ENCODE measurements around the gene MYL10. TPM values are rescaled to one million over a fixed set of nuclear protein-coding genes. Genes with fewer than 3 reads are reported as not detected.
A peak's percentile ranks its signal among the peaks of the same experiment; 100 is the strongest.
"Not testable (repeated sequence)": the region's sequence is repeated elsewhere in the genome, so short reads cannot be mapped to it uniquely, and the experiment has no call there.

Gene MYL10
- polyA plus RNA-seq, 5 donors: 0.30 to 0.55 (median 0.43) TPM

DNA sequence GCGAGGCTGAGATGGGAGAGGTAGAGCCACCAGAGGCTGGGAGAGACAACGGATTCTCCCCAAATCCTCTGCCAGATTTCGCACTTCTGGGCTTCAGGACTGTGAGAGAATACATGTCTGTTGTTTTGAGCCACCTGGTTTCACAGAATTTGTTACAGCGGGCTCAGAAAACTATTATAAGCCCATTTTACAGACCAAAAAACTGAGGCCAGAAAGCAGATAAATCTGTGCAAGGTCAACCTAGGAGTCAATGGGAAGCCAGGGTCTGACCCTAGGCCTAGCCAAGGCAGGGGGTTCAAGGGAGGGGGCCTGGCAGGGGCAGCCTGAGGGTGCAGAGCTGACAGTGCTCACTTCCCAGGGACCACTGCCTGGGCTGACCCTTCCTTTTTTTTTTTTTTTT is 8.7 kb downstream of the MYL10 start:
- no peak for DNase-seq

GRCh38 chr7:101618916-101619315 is 10.2 kb downstream of the MYL10 start:
- DNase-seq: no peak

DNA sequence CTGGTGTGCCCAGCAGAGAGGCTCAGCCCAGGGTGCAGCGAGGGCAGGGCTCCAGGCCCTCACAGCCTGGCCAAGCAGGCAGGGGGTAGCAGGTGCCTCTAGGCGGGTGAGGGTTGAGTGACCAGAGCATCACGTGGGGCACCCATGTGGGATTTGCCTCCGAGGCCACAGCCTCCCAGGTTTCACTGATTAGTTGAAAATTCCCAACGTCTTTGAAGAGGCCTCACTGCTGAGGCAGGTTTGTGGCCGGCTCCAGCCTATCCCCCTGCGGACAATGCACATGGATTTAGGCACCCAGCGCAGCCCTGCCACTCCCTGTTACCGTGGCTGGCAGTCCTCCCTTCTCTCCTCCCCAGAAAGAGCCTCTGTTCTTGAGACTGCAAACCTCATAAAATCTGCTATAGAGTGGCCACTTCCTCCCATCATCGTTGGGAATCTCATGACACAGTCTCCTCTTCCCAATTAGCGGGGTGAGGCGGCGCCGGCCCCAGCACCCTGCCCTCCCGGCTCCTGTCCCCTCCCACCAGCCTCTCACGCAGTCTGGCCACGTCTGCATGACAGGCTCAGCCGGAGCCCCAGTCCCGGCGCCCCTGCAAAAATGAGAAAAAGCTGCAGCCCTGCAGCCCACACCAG is 10.8 kb downstream of the MYL10 start:
- DNase-seq: no peak

DNA sequence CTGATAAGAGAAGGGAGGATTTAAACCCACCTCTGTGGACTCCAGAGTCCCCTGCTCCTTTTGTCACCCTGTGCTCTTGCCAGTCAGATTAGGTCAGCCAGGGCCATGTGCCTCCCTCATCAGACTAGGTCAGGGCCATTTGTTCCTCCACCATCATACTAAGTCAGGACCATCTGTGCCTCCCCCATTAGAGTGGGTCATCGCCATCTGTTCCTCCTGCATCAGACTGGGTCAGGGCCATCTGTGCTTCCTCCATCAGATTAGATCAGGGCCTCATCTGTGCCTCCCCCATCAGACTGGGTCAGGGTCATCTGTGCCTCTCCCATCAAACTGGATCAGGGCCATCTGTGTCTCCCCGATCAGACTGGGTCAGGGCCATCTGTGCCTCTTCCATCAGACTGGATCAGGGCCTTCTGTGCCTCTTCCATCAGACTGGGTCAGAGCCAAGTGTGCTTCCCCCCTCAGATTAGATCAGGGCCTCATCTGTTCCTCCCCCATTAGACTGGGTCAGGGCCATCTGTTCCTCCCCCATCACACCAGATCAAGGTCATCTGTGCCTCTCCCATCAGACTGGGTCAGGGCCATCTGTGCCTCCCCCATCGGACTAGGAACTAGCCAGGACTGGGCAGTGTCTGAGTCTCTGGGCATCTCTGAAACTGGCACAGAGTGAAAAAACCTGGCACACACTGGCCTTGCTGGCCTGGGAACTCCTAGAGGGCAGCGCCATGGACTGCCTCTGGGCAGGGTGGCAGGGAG is 11.5 kb downstream of the MYL10 start:
- no peak for DNase-seq

DNA sequence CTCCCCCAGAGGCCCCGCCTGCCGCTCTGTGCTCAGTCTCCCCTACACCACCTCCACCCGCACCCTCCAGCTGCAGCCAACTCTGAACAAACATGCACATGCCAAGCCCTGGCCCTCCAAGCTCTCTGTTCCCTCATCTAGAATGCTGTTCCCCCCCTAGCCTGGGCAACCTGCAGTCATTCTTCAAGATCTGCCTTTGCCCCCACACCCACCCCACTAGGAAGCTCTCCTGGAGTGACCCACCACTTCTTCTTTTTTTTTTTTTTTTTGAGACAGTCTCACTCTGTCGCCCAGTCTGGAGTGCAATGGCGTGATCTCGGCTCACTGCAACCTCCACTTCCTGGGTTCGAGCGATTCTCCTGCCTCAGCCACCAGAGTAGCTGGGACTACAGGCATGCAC is 13.7 kb downstream of the MYL10 start:
- no peak for DNase-seq

DNA sequence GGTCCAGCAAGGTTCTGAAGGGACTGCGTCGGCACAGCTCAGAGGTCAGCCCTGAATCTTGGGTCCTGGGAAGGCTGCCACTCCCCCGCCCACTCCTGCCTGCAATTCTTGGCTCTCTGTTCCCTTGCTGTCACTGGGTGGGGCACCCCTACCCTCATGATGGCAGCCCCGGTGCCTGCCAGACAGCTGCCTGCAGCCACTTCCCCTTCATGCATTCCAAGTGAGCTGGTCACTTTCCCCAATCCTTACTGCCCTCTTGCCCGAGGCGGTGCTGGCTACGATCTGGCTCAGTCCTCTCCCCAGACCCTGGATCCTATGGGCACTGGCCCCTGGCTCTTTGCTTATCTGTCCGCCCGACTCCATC is 14.2 kb downstream of the MYL10 start:
- DNase-seq: no peak

DNA sequence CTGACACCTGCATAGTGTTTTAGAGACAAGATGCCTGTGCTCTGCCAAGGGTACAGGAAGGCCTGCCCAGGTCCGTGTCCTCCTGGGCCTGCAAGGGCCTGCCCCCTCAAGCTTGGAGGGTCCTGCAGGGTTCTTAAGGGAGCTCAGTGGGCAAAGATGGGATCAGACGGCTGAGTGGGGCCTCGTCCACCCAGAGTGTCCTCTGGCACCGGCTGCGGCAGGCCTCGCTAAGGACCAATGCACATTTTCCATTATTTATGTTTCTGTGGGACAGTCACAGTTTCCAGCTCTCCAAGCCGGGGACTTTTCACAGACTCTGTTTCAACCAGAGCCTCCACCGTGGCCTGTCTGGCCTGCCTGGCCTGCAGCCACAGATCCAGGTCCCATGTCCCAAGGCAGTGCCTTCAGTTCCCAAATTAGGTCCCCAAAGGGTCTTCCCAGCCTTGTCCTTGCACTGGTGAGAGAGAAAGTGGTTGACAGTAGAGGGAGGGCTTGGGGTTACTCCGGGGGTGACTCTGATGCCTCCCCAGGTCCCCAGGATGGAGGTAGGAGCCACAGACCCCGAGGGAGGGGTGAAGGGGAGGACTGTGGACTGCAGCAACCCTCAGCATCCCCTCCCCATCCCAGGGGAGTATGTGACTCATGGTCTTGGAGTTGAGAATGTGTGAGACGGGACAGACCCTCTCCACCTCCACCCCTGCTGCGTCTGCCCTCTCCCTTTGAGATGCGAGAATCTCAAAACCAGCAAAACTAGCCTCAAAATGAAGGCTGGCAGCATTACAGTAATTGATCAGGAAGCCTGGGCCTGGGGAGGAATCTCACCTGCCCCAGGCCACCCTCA is 14.8 kb downstream of the MYL10 start:
- no peak for DNase-seq

- DNase-seq: no peak
Measured at GRCh38 chr7:101612885-101613515, 16.1 kb downstream of the MYL10 start.

DNA sequence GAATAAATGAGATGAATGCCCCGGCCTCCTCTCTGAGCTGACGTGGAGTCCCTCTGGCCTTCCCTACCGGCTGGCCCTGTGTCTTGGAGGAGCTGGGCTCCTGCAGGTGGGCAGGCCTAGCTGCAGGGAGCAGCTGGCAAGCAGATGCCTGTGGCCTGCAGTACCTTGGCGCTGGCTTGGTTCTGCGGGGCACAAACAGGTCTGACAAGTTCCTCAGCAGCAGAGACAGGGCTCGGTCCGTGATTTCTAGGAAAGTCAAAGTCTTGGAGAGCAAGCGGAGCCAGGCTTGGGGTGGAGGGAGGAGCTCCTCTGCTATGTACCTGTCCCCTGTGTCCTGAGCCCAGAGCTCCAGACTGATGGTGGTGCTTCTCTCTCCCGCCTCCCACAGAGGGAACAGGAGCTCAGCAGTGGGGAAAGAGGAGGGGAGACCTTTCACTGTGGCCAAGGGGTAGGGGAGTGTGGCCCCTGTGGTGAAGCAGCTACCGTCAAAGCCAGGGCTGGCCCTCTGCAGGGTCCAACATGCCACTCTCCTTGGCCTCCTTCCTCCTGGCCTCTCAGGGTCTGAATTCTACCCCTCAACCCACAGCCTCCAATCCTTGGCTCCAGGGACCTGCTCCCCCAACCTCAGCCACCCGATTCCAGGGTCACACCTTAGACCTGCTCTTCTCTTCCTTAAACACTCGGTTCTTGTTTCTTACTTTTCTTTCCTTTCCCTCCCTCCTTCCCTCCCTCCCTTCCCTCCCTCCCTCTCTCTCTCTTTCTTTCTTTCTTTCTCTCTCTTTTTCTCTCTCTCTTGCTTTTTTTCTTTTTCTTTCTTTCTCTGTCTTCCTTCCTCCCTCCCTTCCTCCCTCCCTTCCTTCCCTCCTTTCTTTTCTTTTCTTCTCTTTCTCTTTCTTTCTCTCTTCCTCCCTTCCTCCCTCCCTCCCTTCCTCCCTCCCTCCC is 20.1 kb downstream of the MYL10 start:
- peak; percentile 53 to 66 for DNase-seq

DNA sequence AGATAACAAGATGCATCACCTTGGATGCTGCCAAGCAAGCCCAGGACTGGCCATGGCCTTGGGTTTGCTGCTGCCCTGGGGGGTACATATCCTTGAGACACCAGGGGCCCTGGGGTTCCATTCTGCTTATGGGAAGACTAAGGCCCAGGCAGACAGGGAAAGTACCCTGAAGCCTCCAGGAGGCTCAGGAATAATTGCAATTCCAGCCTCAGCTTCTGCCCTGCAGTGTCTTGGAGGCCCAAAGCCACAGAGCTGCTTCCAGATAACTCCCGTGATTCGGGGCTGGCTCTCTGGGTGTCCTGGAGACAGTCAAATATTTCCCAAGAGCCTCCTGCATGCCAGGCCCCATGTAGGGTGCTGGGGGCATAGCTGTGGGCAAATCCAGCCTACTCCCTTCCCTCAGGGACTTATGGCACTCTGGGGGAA is 22.6 kb downstream of the MYL10 start:
- no peak for DNase-seq

DNA sequence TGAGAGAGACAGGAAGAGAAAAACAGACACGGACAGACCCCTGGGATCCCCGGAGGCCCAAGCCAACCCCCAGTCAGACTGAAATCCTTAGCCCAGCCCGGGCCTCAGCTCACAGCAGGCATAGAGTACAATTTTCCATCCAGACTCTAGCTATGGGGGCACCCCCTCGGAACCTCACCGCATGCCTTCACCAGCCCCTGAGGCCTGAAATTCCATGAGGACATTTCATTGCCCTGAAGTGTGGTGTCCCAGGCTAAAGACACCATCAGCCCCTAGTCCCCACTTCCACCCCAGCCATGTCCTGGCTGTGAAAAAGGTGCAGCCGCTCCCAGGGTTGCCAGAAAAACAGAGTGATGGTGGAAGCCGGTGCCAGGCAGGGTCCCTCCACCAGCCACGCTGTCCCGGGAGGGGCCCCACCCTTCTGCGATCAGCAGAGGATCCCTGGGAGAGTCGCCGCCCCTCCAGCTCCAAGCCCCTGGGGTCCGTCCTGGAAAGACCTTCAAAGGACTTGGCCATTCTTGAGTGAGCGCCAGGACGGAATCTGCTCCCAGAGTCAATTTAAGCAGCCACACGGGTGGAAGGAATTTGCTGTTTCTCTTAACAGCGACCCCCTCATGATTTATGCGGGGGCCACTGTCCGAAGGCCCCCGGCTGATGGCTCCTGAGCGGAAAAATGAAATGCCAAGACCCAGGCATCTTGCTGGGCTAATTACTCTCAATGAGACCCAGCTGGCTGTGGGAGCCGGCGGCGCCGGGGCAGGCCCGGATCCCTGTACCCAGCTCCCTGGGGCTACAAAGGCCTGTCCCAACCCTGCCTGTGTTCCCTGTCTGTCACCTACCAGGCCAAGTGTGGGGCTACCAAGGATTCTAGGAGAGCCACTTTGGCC is 23.2 kb downstream of the MYL10 start:
- no peak for DNase-seq

- DNase-seq: not testable (repeated sequence)
Measured at GRCh38 chr7:101604934-101605332, 24.2 kb downstream of the MYL10 start.

GRCh38 chr7:101604331-101604933 is 24.7 kb downstream of the MYL10 start:
- DNase-seq: no peak

DNA sequence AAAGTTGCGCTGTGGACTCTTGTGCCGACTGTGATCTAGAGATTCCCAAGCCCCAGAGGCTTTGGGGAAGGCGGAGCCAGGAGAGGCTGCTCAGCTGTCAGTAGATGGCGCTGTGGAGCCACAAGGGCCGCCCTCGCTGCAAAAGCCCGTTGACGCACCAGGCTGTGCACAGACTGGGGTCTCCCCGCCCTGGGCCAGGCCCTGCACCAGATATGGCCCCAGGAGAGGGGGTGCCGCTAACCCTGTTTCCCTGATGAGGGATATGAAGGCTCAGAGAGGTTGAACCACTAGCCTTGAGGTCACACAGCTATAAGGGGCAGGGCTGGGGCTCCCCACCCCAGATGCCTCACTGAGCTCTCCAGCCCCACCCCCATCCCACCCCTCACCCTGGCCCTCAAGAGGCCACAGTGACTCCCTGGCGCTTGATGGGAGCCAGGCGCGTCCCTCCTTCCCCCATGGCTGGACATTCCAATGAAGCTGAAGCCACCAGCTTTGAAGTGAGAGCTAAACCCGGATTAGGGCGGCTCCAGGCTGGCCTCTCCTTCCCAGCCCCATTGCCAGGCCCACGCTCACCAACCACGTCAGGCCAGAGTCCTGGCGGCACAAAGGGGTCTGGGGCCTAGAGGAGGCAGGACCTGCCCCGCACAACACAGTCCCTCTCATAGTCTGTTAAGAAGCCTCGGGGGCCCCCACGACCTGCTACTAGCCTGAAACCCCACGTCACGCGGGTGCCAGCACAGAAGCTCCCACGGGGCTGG is 26.4 kb downstream of the MYL10 start:
- peak; percentile 69 to 81 for DNase-seq

DNA sequence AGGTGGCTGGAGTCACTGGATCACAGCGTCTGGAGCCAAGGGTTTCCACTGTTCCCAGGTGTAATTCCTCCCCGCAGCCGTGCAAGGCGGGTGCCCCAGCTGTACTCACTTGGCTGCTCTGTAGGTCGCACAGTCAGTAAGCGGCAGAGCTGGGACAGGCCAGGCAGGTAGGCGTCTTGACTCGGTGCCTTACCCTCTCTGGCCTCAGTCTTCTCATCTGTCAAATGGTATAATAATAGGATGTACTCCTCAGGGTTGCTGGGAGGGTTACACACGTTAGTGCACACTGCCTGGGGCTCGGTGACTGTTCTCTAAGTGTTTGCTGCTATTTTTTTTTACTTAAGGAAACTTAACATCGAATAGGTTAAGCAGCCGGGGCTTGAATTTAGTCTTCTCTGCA is 27.0 kb downstream of the MYL10 start:
- no peak for DNase-seq

DNA sequence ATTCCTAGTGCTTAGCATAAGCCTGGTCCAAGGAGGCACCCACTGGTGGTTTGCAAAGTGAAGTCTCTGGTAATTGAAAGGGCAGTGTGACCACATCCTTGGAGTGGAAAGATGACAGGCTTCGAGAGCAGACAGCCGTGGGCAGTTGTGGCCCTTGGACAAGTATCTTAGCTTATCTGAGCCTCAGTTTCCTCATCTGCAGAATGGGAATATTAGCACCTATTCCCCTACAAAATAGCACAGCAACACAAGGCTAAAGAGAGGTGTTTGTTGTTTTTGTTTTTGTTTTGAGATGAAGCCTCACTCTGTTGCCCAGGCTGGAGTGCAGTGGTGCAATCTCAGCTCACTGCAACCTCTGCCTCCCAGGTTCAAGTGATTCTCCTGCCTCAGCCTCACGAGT is 29.3 kb downstream of the MYL10 start:
- no peak for DNase-seq

DNA sequence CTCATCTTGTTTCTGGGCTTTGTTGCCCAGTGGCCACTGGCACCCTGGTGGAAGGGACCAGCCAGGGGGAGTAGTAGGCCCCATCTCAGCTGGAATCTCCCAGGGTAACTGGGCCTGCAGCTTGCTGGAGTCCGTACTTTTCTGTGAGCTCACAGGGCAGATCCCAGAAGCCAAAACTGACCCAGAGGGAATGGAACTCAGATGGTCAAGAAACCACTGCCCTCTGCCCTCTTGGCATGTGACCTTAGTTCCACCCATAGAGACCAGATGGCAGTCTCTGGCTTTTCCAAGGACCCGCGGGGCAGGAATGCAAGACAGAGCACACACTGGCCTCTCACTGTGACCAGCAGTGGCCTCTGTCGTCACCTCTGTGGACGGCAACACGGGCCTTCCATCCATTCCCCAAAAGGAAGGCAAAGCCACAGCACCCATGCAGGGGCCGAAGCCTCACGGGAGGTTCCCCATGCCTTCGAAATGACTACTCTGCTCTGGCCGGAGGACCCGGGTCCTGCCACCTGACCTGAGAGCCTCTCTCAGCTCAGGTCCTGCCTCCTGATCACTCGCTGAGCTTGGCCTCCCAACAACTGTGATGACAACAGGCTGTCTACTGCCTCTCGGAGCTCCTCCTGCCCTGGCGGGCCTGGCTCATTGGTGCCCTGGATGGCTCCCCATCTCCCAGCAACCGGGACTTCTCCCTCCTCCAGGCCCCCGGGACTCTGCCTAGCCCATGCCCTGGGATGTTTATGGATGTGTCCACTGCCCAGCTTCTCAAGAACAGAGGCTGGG is 29.9 kb downstream of the MYL10 start:
- no peak for DNase-seq

- DNase-seq: peak; percentile 77
Measured at GRCh38 chr7:101598422-101598985, 30.6 kb downstream of the MYL10 start.

All from right lung (tissue), 5 donors.